HG03558 (cell line): Measurements from ENCODE around the gene IARS2.
"Not testable (repeated sequence)": the region's sequence is repeated elsewhere in the genome, so short reads cannot be mapped to it uniquely, and the experiment has no call there.

Experiments
- ATAC-seq: cut with Tn5 transposase; IDR thresholded peaks from one replicate; pipeline ENCODE4 v1.9.1; 2021; ENCODE audit warnings: moderate number of reproducible peaks; ENCODE audit not compliant: unreplicated experiment; ENCODE audit errors: extremely low read depth

Gene IARS2

GRCh38 chr1:220110473-220110872 is 16.5 kb downstream of the IARS2 start:
- ATAC-seq: not testable (repeated sequence)

DNA sequence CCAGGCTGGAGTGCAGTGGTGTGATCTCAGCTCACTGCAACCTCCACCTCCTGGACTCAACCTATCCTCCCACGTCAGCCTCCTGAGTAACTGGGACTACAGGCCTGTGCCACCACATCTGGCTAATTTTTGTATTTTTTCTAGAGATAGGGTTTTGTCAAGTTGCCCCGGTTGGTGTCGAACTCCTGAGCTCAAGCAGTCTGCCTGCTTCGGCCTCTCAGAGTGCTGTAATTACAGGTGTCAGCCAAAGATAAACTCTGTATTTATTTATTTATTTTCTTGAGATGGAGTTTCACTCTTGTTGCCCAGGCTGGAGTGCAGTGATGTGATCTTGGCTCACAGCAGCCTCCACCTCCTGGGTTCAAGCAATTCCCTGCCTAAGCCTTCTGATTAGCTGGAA is 18.7 kb downstream of the IARS2 start:
- ATAC-seq: not testable (repeated sequence)

DNA sequence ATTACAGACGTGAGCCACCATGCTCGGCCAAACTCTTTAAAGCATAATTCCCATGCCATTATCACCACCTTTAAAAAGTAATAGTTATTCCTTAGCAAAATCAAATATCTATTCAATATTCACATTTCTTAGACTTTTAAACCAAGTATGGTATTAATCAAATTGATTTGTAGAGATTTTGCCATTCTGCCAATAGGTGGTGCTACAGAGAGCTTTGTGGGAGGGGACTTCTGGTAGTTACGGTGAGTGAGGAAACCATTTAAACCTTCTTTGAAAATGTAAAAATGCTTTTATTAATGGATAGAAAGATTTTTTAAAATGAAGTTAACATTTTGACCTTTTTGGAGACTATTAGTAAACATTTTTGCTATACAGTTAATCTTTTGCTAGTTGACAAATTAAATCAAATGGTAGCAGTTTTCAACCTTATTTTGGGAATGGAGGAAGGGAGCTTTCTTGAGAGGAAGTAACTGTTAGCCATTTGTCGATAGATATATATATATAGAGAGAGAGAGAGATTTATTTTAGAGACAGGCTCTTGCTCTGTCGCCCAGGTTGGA is 19.3 kb downstream of the IARS2 start:
- no peak for ATAC-seq

DNA sequence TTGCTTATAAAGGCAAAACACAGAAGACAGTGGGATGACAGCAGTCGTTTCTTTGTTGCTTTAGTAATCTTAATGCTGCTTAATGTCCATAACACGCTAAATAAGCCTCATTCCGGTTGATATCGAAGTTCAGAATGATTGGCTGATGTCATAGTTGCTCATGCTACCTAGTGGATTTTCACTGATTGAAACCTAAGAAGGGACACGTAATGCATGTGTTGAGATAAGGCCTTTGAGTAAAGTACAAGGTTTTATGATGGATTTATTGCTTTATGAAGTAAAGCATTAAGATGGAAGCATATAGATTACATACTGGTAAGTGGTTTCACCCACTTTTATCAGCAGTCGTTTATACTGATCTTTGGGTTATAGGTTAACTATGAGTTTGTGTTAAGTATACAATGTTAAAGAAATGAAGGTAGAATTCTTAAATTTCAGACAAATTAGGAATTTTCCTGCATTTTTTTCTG is 25.1 kb downstream of the IARS2 start:
- ATAC-seq: no peak

GRCh38 chr1:220121791-220122530 is 28.0 kb downstream of the IARS2 start:
- ATAC-seq: no peak

- ATAC-seq: no peak
These were observed 29.1 kb downstream of the IARS2 start for GRCh38 chr1:220123066-220123465.

- ATAC-seq: no peak
These were observed 30.0 kb downstream of the IARS2 start for GRCh38 chr1:220123889-220124288.

DNA sequence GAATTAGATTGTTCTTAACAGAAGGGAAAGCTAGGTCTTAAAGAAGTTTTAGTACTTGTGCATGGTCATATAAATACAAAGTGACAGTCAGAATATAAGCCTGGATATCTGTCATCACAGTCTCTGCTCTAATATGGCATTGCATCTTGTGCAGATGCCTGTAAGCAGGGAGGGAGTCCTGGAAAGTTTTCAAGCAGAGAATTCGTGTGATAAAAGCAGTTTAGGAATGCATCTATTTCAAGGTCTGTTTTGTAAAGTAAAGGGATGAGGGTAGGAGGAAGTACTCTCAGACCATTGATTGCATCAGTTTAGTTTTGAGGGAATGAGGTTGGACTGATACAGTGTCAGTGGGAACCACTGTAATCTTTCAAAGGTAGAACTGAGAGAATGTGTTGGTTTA is 30.6 kb downstream of the IARS2 start:
- ATAC-seq: no peak

DNA sequence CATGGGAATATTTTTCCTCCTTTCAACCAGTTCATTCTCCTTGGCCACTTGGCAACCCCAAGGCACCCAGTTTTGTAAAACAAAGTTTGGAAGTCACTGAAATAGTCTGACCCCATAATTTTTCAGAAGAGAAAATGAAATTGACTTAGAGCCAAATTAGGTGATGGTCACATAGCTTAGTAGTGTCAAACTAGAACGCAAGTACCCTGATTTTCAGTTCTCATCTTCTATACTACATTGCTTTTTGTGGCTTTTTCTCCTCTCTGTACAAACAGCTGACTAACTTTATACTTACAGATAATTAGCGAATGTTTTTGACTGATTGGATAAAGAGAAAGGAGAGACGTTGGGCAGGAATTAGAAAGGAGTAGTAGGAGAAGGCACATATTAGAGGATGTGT is 33.1 kb downstream of the IARS2 start:
- ATAC-seq: no peak

- no peak for ATAC-seq
These were observed 35.7 kb downstream of the IARS2 start for GRCh38 chr1:220129479-220130210.

DNA sequence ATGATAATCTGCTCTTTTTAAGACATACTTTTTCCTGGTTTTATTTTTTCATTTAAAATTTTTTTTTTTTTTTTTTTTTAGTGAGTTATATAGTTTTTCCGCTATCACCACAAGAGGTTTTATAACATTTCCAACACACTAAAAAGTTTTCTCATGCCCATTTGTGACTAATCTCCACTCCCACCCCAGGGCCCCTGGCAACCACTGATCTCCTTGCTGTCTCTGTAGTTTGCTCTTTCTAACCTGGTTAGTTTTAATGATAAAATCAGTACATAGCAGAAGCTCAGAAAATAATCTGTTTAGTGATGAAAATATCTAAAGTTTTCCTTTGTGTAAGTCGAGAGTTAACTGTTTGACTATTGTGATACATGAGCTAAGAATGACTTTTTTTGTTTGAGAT is 41.8 kb downstream of the IARS2 start:
- ATAC-seq: no peak

DNA sequence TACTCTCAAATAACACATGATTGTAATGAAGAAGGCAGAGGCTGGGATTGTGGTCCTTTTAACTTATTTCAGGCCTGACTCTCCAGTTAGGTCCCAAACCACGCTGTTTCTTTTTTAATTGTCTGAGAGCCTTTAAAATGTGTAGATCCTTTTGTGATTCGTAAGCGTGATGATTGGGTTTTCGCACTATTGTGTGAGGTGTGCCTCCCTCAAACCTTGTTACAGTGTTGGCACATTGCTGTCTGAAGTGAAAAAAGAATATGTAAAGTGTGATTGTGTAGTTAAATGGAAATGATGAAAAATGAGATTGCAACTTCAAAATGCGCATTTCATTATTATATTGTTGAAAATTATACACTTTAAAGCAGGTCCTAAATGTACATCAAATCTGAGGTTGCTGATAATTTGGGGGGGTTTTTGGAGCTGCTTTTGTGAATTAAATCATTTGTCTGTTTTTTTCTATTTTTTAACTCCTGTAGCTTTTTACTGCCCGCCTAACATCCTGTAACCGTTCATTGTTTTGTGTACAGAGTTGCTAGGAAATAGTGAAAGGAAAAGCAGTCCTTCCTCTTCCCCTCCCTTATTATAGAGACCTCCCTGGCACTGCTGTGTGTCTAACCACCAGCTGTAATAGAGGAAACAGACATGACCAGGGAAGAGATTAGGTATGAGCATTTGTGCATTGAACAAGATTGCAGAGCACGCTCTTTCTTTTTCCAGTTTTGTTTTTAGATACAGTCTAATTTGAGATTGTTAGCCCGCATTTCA is 43.3 kb downstream of the IARS2 start:
- no peak for ATAC-seq

GRCh38 chr1:220139966-220140365 is 46.0 kb downstream of the IARS2 start:
- no peak for ATAC-seq

DNA sequence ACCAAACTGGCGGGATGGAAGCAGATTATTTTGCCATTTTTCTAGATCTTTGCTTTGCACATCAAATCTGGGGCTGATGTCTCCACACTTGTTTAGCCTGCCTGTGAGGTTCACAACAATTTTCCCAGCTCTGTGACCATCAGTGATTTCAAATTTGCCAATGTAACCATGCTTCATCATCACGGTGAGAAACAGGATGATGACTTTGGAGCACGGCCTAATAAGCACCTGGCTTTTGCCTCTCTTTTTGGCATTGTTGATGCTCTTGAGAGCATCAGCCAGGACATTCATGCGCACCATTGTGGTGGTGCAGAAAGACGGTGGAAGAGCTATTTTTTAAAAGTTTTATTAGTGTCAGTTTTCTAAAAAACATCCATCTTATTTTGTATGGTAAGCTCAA is 50.1 kb downstream of the IARS2 start:
- no peak for ATAC-seq

DNA sequence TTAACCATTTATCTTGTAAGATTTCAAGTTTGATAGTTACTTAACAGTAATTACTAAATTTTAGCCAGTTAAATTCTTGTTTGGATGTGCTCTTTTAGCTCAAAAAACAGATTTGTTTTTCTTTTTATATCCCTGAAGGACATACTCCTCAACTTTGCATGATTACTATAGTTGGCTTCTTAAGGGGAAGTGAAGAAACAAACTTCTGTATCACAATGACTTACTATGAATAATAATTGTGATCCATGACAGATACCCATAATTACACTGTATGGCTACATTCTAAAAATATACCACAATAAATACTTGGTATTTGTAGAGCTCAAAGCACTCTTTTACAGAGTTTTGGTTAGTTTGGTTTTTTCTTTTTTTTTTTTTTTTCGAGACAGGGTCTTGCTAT is 55.8 kb downstream of the IARS2 start:
- ATAC-seq: no peak

DNA sequence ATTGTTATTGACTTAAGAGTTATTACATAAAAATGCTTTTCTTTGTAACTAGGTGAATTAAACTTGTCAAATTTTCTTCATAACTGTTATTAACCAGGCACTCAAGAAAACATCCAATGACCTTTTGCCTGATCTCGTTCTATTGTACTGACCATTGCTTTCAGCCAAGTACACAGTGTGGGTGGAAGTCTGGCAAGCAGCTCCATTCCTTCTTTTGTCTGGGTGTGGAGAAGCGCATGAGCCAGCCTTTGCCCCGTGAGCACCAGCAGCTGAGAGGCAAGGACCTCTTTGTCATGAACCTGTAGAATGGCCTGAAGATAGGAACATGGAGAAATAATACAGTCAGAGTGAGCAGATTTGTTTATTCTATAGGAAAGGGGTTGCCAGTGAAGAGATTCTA is 57.5 kb downstream of the IARS2 start:
- ATAC-seq: no peak

DNA sequence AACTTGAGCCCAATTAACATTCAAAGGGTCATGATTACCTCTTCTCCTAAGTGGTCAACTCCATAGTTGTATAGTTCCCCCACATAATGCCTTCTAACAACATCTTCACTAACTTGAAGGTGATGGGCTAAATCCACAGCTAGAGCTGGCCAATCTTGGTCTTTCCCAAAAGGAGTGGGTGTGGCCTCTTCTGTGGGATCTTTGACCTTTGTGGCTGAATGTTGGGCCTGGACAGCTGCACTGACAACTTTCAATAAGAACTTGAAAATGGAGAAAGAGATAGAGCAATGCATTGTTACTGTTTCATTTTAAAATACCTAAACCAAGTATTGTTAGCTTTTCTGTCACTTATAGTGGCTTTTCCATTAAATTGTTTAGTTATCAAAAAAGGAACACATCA is 59.2 kb downstream of the IARS2 start:
- ATAC-seq: no peak

DNA sequence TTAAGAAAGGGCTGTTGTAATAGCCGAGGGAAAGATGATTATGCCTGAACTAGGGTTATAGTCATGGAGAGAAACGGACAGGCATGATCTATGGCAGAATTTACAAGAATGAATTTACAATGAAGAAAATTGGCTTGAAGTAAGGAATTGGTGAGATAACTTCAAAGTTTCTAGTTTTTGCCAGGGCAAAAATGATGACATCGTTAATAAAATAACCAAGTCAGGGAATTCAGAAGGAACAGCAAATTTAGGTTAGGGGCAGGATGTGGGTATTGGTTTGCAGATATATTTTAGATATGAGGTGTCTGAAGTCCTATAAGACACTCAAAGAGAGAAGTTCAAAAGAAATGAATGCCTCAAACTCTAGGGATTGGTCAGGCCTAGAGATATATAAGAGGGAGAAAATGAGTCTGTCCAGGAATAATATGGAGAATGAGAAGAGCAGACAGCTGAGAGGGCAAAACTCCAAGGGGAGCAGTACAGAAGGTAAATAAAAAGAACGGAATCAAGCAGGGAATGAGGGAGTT is 62.8 kb downstream of the IARS2 start:
- ATAC-seq: no peak

DNA sequence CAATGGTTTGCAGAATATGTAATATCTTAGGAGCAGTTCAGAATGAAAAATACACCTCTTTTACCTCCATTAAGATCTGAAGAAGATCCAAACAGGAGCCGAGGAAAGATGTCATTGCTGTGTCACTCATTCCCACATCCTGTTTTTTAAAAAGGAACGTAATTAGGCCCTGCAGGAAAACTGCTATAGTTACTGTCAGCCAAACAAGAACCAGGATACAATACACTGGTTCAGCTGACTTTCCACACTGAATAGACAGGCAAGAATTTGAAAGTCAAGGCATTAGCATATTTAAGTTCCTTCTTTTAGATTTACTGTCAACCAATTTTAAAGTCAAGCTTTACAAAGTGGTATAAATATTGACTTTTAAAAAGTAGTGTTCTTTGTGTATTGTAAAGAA is 63.8 kb downstream of the IARS2 start:
- ATAC-seq: no peak

- not testable (repeated sequence) for ATAC-seq
These were observed 64.6 kb downstream of the IARS2 start for GRCh38 chr1:220158530-220158929.
